ENCODE results near the gene KMT5C.

KMT5C gene

DNA sequence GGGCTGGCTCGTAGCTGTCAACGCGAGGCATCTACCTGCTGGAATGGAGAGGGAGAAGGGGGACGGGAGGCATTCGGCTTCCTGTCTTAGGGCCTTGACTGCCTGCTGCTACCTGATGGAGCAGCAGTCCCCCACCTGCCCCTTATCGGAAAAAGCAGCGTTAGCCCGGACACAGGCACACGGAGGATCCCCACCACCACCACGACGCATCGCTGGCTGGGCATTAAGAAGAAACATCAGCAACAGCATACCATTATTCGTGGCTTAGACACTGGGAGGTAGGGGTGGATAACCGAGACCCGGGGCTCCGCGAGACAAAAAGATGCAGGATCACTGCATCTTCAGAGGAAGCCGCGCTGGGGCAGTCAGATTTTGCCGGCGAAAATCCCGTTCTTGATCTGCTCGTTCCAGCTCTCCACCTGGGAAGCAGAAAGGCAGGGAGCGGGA lies 13.7 kb downstream of the KMT5C start:
- H3K27me3 ChIP-seq (ENCODE audit: control insufficient read depth, insufficient read depth, low read length): peaks cover 49% of the 10 kb centered on the region
- no peak overlapping the region for H3K9ac ChIP-seq (ENCODE audit: low read length)
- peaks cover 23% of the 10 kb centered on the region for H3K4me1 ChIP-seq (ENCODE audit: control insufficient read depth, insufficient read depth, low read length)
- H3K4me3 ChIP-seq (ENCODE audit: low read length): no peak overlapping the region
- H3K36me3 ChIP-seq (ENCODE audit: control insufficient read depth, insufficient read depth, low read length): no peaks in the 10 kb centered on the region
- no peaks in the 10 kb centered on the region for H3K9me3 ChIP-seq (ENCODE audit: control insufficient read depth, low read length)

DNA sequence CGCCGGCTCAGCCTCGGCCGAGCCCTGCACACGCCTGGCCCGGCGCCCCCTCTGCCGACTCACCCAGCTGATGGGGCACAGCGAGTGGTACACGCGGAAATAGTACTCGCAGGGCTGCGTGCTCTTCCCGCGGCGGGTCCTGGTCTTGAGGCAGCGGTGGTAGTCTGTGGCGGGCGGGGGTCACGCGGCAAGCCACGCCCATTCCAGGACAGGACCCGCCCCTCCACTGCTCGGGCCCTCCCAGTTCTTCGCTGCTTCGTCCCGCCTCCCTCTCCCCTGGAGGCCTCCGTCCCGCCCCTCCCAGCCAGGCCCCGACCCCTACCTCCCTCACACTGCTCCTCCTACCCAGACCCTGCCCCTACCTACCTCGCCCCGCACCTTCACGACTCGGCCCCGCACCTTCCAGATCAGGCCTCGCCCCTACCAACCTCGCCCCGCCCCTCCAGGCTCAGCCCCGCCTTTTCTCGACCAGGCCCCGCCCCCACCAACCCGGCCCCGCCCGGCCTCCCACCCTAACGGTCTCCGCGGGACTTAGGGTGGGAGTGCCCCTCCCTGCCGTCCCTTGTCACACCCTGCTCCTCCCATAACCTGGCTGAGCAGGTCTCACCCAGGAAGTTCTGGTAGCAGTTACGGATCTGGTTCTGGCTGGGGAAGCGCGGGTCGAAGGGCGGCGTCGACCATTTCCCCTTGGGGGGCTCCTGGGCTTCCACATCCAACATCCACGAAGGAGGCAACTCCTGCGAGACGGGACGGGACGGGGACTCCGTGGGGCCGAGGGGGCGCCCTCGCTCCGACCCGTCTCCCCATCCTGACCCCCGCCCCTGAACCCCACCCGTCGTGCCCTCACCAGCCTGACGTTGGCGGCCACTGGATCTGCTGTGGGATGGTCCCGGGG lies 14.4 kb downstream of the KMT5C start:
- Histone ChIP-seq H3K36me3 (ENCODE audit: control insufficient read depth, insufficient read depth, low read length) (no peaks in the 10 kb centered on the region), H3K27me3 (ENCODE audit: control insufficient read depth, insufficient read depth, low read length) (peaks cover 49% of the 10 kb centered on the region), H3K9me3 (ENCODE audit: control insufficient read depth, low read length) (no peaks in the 10 kb centered on the region), H3K4me3 (ENCODE audit: low read length) (no peak overlapping the region), H3K9ac (ENCODE audit: low read length) (no peak overlapping the region), H3K4me1 (ENCODE audit: control insufficient read depth, insufficient read depth, low read length) (peaks cover 23% of the 10 kb centered on the region)

DNA sequence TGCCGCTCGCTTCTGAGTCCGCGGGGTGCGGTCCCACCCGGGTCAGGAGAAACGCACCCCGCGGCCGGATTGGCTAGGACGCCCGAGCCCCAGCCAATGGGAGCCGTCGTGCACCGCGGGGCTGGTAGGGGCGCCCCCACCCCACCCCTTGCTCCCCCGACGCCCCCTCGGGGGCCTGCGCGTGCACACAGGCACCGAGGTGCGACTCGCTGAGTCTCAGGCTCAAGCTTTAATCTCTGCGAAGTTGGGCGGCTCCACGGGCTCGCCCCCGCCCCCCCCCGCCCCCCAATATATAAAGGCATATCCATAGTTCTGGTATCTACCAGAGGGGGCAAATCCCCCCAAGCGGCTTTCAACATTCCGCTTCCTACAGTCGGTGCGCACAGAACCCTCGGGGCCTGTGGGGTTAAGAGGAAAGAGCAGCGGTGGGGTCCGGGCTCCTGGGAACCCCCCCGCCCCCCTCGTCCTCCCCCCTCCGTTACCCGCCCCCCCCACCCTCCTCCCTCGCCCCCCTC lies 15.1 kb downstream of the KMT5C start, which contains the start of gene COX6B2:
TSS of gene COX6B2 (minus strand) at position 22 of the 515 bp plus-strand sequence. CDS start 198 bp downstream, outside the sequence.
- peaks cover 49% of the 10 kb centered on the region for H3K27me3 ChIP-seq (ENCODE audit: control insufficient read depth, insufficient read depth, low read length)

DNA sequence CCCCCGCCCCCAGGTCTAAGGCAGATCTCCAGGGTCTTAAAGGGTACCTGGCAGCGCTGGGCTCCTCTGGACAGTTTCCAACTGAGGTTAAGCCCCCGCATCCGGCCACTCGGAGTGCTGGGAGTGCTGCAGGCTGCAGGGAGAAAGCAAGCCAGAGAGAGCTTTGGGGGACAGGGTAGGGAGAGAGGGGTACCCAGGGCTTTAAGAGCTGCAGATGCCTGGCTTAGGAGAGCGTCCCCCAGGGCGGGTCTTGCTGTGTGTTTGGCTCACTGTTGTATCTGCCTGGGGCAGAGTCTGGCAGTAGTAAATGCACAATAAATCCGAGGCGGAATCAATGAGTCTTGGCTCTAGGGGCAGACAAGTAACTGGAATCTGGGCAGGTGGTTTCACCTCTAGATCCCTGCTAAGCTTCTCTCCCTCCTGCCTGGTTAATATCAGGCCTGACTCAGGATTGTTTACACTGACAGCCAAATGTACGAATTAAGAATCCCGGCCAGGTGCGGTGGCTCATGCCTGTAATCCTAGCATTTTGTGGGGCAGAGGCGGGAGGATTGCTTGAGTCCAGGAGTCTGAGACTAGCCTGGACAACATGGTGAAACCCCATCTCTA lies 15.6 kb downstream of the KMT5C start:
- no peak overlapping the region for H3K9ac ChIP-seq (ENCODE audit: low read length)
- peaks cover 22% of the 10 kb centered on the region for H3K4me1 ChIP-seq (ENCODE audit: control insufficient read depth, insufficient read depth, low read length)
- H3K36me3 ChIP-seq (ENCODE audit: control insufficient read depth, insufficient read depth, low read length): no peaks in the 10 kb centered on the region
- H3K4me3 ChIP-seq (ENCODE audit: low read length): no peak overlapping the region
- H3K9me3 ChIP-seq (ENCODE audit: control insufficient read depth, low read length): no peaks in the 10 kb centered on the region
- H3K27me3 ChIP-seq (ENCODE audit: control insufficient read depth, insufficient read depth, low read length): peaks cover 48% of the 10 kb centered on the region

More for the DNA sequence above, 15.1 kb downstream of the KMT5C start, which contains the start of gene COX6B2:
- no peaks in the 10 kb centered on the region for H3K9me3 ChIP-seq (ENCODE audit: control insufficient read depth, low read length)
- no peak within 1 kb of the TSS for H3K9ac ChIP-seq (ENCODE audit: low read length)
- H3K4me1 ChIP-seq (ENCODE audit: control insufficient read depth, insufficient read depth, low read length): peaks cover 23% of the 10 kb centered on the region
- no peaks in the 10 kb centered on the region for H3K36me3 ChIP-seq (ENCODE audit: control insufficient read depth, insufficient read depth, low read length)
- no peak within 1 kb of the TSS for H3K4me3 ChIP-seq (ENCODE audit: low read length)

DNA sequence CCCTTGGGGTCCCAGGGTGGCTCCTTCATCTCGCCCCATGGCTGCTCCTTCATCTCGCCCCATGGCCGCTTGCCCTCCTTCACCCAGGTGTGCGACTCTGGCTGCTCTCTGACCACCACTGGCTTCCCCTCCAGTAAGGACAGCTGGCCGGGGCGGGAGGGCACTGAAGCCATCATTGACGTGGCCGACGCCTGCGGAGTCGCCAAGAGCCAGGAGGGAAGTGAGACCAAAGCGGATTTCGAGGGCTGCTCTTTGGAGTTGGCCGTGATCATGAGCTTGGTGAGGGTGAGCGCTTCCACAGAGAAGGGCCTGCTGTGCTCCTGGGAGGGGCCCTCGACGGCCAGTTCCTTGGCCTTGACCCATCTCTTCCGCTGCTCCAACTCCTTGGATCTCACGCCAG lies 18.8 kb downstream of the KMT5C start:
- Histone ChIP-seq H3K27me3 (ENCODE audit: control insufficient read depth, insufficient read depth, low read length) (peaks cover 17% of the 10 kb centered on the region), H3K9me3 (ENCODE audit: control insufficient read depth, low read length) (no peaks in the 10 kb centered on the region), H3K4me1 (ENCODE audit: control insufficient read depth, insufficient read depth, low read length) (peaks cover 3% of the 10 kb centered on the region), H3K36me3 (ENCODE audit: control insufficient read depth, insufficient read depth, low read length) (no peaks in the 10 kb centered on the region), H3K4me3 (ENCODE audit: low read length) (no peak overlapping the region), H3K9ac (ENCODE audit: low read length) (no peak overlapping the region)

DNA sequence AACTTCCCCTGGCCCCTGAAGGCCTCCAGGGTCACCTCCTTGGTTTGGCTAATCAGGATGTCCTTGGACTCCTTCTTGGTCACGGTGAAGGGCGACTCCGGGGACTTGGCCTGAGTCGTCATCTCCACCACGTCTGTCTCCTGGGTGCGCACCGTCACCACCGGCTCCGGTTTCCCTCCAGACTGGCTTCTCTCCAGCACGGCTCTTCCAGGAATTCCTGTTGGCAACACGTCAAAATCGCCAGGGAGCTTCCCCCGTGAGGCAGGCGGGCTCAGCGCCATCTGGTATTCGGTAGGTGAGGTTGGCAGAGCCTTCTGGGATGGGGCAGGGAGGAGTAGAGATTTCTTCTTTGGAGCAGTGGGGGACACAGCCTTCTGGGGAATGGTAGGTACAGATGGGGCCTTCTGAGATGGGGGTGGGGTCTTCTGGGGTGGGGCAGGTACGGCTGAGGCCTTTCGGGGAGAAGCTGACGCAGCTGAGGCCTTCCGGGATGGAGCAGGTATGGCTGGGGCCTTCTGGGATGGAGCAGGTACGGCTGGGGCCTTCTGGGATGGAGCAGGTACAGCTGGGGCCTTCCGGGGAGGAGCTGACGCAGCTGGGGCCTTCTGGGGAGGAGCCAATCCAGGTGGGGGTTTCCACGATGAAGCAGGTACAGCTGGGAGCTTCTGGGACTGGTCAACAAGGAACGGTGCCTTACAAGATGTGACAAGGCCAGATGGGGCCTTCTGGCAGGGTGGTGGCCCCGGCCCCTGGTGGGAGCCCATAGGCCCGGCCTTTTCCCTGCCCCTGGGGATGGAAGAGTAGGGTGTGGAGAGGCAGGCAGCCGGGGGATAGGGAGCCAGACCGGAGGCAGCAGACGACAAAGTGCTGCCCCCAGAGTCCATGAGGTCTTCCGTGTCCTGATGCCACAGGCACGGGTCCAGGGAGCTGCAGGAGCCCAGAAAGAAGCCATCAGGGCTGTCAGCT lies 19.6 kb downstream of the KMT5C start:
- Histone ChIP-seq H3K36me3 (ENCODE audit: control insufficient read depth, insufficient read depth, low read length) (no peaks in the 10 kb centered on the region), H3K27me3 (ENCODE audit: control insufficient read depth, insufficient read depth, low read length) (peaks cover 11% of the 10 kb centered on the region), H3K4me1 (ENCODE audit: control insufficient read depth, insufficient read depth, low read length) (no peaks in the 10 kb centered on the region), H3K9ac (ENCODE audit: low read length) (no peak overlapping the region), H3K9me3 (ENCODE audit: control insufficient read depth, low read length) (no peaks in the 10 kb centered on the region), H3K4me3 (ENCODE audit: low read length) (no peak overlapping the region)

DNA sequence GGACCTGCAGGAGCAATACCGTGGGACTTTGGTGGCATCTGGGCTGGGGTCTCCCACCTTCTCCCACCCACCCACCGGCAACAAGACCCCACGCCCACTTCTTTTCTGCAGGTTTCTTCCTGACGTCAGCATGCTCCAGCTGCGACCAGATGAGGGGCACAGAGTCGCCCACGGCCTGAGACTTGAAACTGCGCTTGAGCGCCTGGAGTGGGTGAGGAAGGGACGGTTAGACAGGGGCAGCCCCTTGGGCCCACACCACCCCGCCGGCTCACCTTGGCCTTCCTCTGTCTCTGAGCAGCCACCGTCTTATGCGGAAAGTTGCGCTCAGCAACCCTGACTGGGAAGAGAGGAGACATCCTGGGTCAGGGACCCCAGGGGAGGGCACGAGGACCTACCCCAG lies 21.2 kb downstream of the KMT5C start:
- Histone ChIP-seq H3K4me1 (ENCODE audit: control insufficient read depth, insufficient read depth, low read length) (no peaks in the 10 kb centered on the region), H3K36me3 (ENCODE audit: control insufficient read depth, insufficient read depth, low read length) (no peaks in the 10 kb centered on the region), H3K9ac (ENCODE audit: low read length) (no peak overlapping the region), H3K4me3 (ENCODE audit: low read length) (no peak overlapping the region), H3K27me3 (ENCODE audit: control insufficient read depth, insufficient read depth, low read length) (no peaks in the 10 kb centered on the region), H3K9me3 (ENCODE audit: control insufficient read depth, low read length) (no peaks in the 10 kb centered on the region)

DNA sequence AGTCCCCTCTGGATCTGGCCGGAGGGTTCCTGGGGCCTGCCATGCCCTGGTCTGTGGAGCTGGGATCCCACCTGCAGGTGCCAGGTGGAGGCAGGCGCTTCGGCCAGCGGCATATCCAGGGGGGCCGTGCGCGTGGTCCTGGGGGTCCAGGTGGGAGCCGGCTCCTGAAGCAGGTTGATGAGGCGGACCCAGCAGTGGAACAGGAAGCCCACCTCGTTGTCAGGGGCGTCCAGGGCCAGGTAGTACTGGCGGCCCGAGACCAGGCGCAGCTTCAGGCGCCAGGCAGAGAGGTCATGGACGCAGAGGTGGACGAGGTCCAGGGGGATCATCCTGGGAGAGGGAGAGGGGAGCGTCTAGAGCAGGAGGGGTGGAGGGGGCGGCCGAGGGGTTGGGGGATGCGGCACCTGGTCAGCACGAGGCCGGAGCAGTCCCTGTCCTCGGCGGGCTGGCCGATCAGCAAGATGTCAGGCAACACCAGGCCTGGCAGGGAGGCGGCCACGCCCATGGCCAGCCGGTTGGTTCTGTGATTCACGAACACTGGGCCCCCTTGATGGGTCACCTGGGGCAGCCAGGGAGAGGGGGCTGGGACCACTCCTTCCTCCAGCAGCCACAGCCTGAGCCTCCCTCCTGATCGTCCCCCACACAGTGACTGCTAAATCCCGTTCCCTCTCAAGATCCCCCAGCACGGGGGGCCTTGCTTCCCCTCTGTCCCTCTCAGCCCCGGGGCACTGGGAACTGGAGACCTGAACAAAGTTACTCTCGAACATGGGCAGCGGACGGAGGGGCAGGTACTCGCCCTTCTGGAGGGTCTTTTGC lies 22.7 kb downstream of the KMT5C start:
- H3K9ac ChIP-seq (ENCODE audit: low read length): no peak overlapping the region
- H3K36me3 ChIP-seq (ENCODE audit: control insufficient read depth, insufficient read depth, low read length): no peaks in the 10 kb centered on the region
- H3K9me3 ChIP-seq (ENCODE audit: control insufficient read depth, low read length): no peaks in the 10 kb centered on the region
- no peaks in the 10 kb centered on the region for H3K4me1 ChIP-seq (ENCODE audit: control insufficient read depth, insufficient read depth, low read length)
- H3K4me3 ChIP-seq (ENCODE audit: low read length): no peak overlapping the region
- H3K27me3 ChIP-seq (ENCODE audit: control insufficient read depth, insufficient read depth, low read length): no peaks in the 10 kb centered on the region

DNA sequence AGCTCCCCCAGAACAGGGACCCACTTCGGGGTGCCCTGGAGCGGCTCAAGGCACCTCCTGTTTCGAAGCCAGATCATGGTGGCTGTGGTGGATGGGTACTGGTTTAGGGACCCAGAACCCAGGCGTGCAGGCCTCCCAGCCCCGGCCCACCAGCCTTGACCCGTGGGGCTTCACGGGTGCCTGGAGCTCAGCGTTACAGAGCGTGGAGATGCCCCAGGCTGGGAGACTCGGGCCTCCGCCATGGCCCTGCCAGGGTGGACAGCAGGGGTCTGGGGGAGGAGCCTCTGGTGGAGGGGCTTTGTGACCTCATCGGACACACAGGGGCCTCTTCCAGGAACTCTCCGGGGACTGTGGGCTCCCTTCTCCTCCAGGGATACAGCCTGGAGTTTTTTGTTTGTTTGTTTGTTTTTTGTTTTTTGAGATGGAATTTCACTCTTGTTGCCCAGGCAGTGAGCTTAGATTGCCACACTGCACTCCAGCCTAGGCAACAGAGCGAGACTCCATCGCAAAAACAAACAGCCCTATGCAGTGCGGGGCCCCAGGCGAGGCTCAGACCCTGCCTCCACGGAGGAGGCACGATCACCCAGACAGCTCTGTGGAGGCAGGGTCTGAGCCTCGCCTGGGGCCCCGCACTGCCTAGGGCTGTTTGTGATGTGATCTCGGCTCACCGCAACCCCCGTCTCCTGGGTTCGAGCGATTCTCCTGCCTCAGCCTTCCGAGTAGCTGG lies 23.5 kb downstream of the KMT5C start, which contains the start of gene GARIN5B:
TSS of gene GARIN5B (minus strand) at position 271 of the 727 bp plus-strand sequence. CDS start at position 77, 194 bp downstream.
- Histone ChIP-seq H3K27me3 (ENCODE audit: control insufficient read depth, insufficient read depth, low read length) (peaks cover 6% of the 10 kb centered on the region), H3K4me3 (ENCODE audit: low read length) (no peak within 1 kb of the TSS), H3K9me3 (ENCODE audit: control insufficient read depth, low read length) (no peaks in the 10 kb centered on the region), H3K36me3 (ENCODE audit: control insufficient read depth, insufficient read depth, low read length) (no peaks in the 10 kb centered on the region), H3K9ac (ENCODE audit: low read length) (no peak within 1 kb of the TSS), H3K4me1 (ENCODE audit: control insufficient read depth, insufficient read depth, low read length) (no peaks in the 10 kb centered on the region)

DNA sequence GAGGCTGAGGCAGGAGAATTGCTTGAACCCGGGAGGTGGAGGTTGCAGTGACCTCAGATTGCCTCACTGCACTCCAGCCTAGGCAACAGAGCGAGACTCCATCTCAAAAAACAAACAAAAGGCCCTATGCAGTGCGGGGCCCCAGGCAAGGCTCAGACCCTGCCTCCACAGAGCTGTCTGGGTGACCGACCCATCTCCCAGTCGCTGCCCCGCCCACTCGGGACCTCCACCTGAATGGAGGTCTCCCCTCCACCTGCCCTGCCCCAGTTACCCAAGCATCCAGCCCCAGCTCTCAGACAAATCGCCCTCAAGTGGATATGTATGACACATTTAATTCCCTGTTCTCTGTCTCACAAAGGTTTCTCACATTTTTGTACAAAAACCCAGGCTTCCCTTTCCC lies 25.6 kb downstream of the KMT5C start:
- H3K9ac ChIP-seq (ENCODE audit: low read length): no peak overlapping the region
- H3K4me3 ChIP-seq (ENCODE audit: low read length): no peak overlapping the region
- peaks cover 9% of the 10 kb centered on the region for H3K4me1 ChIP-seq (ENCODE audit: control insufficient read depth, insufficient read depth, low read length)
- H3K36me3 ChIP-seq (ENCODE audit: control insufficient read depth, insufficient read depth, low read length): no peaks in the 10 kb centered on the region
- no peaks in the 10 kb centered on the region for H3K9me3 ChIP-seq (ENCODE audit: control insufficient read depth, low read length)
- peaks cover 24% of the 10 kb centered on the region for H3K27me3 ChIP-seq (ENCODE audit: control insufficient read depth, insufficient read depth, low read length)

Measured in mucosa of stomach (tissue), 1 donor.